GM12875 (cell line): Measurements from ENCODE around the gene HPD.

ENCODE experiments used
- H3K4me3 ChIP-seq: one replicate; pipeline ENCODE4 v1.5.1; 2011; ENCODE audit warnings: low read depth, low read length, control low read depth
- TF ChIP-seq, protein P1 (sequence below): IDR thresholded peaks from 2 replicates; pipeline ENCODE4 v1.5.1; 2011; ENCODE audit warnings: low read depth, mild to moderate bottlenecking, control low read depth, inconsistent platforms, low read length, moderate library complexity, borderline replicate concordance; ENCODE audit not compliant: insufficient read depth

HPD gene

DNA sequence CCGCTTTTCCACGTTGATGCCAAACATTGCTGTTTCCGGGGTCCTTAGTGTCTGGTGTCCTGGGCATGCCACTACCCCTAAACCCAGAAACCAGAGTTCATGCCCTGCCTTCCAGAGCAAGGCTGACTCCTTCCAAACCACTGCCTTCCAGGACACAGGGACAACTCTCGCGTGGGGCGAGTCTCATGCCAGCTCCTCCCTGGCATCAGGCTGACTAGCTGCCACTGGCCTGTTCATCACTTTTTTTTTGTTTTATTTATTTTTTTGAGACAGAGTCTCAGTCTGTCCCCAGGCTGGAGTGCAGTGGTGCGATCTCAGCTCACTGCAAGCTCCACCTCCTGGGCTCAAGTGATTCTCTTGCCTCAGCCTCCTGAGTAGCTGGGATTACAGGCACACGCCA, 50.0 kb downstream of the HPD start:
- no peak overlapping the region for H3K4me3 ChIP-seq
- TF ChIP-seq, protein P1, sequence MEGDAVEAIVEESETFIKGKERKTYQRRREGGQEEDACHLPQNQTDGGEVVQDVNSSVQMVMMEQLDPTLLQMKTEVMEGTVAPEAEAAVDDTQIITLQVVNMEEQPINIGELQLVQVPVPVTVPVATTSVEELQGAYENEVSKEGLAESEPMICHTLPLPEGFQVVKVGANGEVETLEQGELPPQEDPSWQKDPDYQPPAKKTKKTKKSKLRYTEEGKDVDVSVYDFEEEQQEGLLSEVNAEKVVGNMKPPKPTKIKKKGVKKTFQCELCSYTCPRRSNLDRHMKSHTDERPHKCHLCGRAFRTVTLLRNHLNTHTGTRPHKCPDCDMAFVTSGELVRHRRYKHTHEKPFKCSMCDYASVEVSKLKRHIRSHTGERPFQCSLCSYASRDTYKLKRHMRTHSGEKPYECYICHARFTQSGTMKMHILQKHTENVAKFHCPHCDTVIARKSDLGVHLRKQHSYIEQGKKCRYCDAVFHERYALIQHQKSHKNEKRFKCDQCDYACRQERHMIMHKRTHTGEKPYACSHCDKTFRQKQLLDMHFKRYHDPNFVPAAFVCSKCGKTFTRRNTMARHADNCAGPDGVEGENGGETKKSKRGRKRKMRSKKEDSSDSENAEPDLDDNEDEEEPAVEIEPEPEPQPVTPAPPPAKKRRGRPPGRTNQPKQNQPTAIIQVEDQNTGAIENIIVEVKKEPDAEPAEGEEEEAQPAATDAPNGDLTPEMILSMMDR, result no peak

DNA sequence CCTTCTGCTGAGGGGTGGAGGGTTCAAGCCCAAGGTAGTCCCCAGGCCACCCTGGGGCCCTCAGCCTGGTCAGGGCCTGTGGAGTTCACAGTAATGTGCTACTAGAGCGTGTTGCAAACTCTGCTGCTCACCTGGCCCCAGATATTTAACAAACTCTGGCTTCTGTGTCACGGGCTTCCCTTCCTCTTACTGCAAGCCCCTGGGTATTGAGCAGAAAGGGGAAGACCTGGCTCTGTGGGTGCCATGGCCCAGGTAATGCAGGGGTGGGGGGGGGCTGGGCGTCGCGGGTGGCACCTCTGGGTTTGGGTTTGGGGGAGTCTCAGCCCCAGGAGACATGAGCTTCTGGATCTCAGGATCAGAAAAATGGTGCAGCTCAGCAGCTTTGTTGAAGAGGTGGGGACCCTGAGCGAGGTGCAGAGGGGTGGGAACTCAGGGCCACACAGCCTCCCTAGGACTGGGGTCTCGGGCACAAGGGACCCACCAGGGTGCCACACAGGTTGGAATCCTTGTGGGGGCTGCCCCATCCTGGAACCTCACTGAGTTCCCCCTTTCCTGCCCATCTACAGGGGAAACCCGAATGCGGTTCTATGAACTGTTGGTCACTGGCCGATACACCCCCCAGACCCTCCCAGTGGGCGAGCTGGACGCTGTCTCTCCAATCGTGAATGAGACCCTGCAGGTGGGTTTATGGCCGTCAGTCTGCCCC, 50.9 kb downstream of the HPD start:
- TF ChIP-seq, protein P1, result no peak
- no peak overlapping the region for H3K4me3 ChIP-seq

DNA sequence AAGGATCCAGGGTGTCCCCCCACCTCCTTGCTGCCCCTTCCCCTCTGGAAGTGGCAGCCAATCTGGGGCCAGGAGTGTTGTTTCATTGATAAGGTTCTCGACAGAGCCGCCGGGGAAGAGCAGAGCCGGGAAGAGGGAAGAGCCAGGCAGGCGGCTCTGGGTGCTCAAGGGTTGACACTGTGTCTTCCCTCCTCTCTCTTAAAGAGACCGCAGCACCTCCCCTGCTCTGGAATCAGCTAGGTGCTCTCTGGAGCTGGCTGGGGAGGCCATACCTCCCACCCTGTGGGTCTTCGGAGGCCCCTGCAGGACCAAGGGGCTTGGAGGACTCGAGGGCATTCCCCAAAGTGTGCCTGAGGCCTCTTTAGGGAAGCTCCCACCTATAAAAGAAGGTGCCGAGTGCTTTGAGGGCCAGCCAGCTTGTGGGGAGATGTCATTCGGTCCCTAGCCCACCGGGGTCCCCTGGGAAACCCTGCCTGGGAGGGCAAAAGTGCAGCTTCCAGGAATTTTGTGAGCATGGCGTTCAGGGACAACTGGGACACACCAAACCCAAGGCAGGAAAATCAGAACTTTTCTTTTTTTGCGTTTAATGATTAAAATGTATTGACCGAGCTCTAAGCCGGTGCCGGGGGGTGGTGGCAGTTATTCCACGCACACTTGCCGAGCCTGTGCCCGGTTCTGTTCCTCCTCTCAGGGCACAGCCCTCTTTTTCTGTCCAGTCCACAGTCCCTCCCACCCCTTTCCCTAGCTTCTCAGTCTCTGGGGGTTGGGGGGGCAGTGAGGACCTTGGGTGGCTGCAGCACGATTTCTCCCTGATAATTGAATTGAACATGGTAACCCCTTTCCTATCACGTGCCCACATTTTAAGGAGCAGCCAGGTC, 51.9 kb downstream of the HPD start:
- TF ChIP-seq, protein P1, result no peak
- peak overlapping the region; percentile 55 for H3K4me3 ChIP-seq

DNA sequence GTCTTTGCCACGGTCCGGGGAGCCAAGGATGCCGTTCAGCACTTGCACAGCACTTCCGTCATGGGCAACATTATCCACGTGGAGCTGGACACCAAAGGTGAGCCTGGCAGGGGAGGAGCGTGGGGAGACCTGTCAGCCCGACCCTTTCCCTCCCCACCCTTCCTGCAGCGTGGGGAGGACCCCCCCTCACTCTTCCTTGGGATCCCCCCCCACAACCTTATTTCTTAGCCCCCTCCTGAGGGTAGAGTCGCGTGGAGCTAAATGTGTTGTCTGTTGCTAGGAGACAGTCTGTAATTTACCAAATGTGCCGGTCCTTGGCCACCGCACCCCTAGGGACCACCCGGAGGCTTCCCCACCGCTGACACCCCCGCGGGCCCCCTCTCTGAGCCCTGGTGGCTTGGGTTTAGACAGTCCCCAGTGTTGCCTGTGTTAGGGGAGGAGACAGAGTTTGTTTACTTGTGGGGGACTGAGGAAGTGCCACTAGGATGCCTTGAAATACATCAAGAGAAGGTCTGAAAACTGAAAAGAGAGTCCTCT, 52.6 kb downstream of the HPD start:
- H3K4me3 ChIP-seq, result peak overlapping the region; percentile 55
- TF ChIP-seq, protein P1, result no peak

DNA sequence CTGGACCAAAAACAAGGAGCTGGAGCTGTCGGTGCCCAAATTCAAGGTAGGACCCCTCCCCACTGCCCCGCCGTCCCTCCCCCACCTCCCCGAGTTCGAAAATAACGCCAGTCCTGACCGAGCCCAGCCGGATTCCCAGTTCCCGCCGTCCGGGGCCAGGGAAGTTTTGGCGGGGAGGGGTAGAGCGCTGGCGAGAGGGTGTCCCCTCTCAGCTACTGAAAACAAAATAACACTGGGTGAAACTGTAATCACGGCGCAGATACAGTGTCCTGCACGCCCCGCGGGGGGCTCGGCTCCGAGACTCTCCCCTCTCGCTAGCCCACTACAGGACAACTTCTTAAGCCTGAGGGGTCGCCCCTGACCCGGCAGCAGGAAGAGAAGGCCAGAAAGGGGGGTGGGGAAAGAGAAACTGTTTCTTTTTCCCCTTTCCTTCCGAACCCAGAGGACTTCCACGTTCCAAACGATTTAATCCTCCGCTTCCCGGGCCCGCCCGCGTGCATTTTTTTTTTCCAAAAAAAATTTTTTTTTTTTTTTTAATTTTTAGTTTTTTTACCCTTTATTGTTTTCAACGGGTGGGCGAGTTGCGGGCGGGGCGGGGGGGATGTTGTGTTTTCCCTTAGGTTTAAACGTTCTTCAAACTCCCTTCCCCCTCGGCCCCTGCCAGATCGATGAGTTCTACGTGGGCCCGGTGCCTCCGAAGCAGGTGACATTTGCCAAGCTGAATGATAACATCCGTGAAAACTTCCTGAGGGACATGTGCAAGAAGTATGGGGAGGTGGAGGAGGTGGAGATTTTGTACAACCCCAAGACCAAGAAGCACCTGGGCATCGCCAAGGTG, 53.3 kb downstream of the HPD start:
- TF ChIP-seq, protein P1, result no peak
- peak overlapping the region; percentile 91 for H3K4me3 ChIP-seq

DNA sequence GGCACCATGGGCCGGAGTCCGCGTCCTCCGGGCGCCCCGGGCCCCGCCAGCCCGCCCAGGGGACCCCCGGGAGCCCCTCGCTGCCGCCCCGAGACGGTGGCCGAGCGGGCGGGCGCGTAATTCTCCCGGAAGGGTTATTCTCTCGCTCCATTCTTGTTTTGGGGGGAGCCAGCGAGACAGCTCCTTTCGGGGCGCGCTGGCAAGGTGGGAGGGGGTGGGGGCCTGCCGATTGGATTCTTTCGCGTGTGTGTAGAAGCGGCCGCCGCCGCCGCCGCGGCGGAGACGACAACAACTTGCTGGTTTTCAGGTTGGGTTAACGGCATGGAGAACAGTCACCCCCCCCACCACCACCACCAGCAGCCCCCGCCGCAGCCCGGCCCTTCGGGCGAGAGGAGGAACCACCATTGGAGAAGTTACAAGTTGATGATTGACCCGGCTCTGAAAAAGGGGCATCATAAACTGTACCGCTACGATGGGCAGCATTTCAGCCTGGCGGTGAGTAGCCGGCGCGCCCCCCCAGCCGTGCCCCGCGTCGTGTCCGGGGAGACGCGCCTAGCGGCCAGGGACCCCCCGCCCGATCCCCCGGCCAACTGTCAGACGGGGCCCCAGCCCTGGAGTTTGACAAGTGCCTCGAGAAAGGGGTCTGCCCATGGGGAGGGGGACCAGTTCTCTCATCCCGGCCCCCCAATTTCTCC, 54.1 kb downstream of the HPD start:
- TF ChIP-seq, protein P1, result no peak
- H3K4me3 ChIP-seq, result peak overlapping the region; percentile 91
